ENCODE results near the gene F8.

Gene F8

DNA sequence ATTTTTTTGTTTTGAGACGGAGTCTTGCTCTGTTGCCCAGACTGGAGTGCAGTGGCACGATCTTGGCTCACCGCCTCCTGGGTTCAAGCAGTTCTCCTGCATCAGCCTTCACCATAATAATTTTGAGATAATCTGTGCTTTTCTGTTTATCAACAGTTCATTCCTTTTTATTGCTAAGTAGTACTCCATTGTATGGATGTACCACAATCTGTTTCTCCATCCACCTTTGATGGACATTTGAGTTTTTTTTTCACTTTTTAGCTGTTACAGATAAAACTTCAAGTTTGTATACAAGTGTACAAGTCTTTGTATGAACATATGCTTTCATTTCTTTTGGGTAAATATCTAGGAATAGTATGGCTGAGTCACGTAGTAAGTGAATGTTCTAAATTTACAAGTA is 13.2 kb upstream of the F8 start:
- no peak for DNase-seq (ENCODE audit: low read depth)
- H3K4me3 ChIP-seq (ENCODE audit: low read depth, low read length) = no peak overlapping the region
- TF ChIP-seq CTCF (IDR thresholded peaks at IDR 0.05; ENCODE audit: control insufficient read depth, extremely low read depth, insufficient read depth) = no peak

DNA sequence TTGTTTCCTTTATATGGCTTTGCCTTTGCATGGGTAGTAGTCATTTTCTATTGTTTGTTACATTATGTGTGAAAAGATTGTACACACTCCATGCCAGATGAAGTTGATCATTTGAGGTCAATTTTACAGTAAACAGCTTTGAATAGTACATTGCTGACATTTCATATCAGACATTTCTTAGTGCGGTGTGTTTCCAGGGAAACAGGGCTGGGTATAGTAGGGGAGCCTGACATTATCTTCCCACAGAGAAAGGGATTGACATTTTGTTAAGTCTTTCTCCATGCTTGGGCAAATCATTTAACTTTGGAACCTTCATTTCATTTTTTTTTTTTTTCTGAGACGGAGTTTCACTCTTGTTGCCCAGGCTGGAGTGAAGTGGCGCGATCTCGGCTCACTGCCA is 9.1 kb upstream of the F8 start:
- no peak overlapping the region for H3K4me3 ChIP-seq (ENCODE audit: low read depth, low read length)
- DNase-seq (ENCODE audit: low read depth) = no peak
- TF ChIP-seq CTCF (IDR thresholded peaks at IDR 0.05; ENCODE audit: control insufficient read depth, extremely low read depth, insufficient read depth) = no peak

DNA sequence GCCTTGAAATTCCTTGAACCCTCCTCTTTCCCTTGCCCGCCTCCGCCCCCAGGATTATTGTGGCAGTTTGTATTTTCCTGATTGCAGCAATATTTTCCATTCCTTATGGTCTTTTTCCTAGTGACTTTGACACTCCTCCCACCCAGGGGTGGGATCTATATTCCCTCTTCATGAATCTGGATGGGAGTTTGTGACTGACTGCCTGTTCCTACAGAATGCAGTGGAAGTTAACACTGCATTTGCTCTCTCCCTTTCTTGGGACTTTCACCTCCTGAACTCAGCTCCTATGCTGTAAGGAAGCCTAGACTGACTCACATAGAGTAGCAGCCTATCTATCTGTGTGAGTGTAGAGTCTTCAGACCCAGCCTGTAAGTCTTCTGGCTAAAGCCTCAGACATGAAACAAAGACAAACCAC is 6.4 kb upstream of the F8 start:
- no peak for DNase-seq (ENCODE audit: low read depth)
- peak overlapping the region; percentile 78; the same call in 1 of the 2 replicates for H3K4me3 ChIP-seq (ENCODE audit: low read depth, low read length)
- TF ChIP-seq CTCF (IDR thresholded peaks at IDR 0.05; ENCODE audit: control insufficient read depth, extremely low read depth, insufficient read depth) = no peak

DNA sequence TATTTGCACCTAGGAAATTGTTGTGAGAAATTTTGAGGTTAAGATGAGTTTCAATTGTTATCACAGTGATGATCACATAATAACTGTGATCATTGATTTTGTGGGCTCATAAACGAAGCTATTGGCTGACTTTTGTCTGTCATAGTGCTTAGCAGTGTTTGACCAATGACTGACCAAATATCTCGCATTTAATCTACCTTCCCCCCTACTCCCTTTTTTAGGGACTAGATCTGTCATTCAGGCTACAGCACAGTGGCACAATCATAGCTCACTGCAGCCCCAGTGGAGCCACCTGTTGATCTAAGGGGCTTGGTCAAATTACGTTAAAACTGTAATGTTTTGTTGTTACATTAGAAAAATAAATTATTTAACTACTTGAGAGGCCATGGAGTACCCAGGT is 5.6 kb upstream of the F8 start:
- no peak for TF ChIP-seq CTCF (IDR thresholded peaks at IDR 0.05; ENCODE audit: control insufficient read depth, extremely low read depth, insufficient read depth)
- DNase-seq (ENCODE audit: low read depth) = peak; percentile 54
- H3K4me3 ChIP-seq (ENCODE audit: low read depth, low read length) = peak overlapping the region; percentile 78

- H3K4me3 ChIP-seq (ENCODE audit: low read depth, low read length) = peak overlapping the region; percentile 78
- no peak for TF ChIP-seq CTCF (IDR thresholded peaks at IDR 0.05; ENCODE audit: control insufficient read depth, extremely low read depth, insufficient read depth)
- peak; percentile 13 for DNase-seq (ENCODE audit: low read depth)
Observed at GRCh38 chrX:155027509-155028066, 5.1 kb upstream of the F8 start.

DNA sequence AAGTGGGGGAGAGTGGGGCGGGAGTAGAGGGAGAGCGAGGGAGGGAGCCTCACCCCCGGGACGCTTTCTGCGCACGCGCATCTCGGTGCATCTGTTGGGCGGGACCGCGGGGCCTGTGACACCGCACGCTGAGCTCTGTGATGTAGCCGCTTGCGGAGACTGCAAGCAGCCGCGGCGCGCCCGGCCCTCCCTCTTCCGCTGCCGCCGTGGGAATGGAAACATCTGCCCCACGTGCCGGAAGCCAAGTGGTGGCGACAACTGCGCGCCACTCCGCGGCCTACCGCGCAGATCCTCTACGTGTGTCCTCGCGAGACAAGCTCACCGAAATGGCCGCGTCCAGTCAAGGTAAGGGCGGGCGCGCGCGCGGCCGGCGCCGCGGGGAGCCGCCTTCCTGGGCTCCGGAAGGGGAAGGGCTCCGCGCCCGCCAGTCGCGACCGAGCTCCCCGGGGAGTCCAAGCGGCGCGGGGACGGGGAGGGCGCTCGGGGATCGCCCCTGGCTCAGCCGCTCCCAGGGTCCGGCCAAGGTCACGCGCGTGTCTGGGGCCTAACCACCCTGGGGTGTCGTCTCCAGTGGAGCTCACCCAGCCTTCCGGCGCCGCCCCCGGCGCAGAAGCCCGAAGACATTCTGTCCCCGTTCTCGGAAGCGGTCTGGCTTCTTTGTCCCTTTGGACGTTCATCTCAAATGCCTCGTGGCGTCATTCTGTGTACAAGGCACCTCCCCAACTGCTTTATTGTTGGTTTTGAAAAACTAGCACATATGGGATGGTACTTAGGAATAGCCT is 4.4 kb upstream of the F8 start, which contains the start of gene FUNDC2:
Gene FUNDC2, plus strand, starts transcription at position 118 of the 782 bp plus-strand sequence. Its CDS starts 95 bp downstream, at position 213.
- TF ChIP-seq CTCF (IDR thresholded peaks at IDR 0.05; ENCODE audit: control insufficient read depth, extremely low read depth, insufficient read depth) = no peak
- DNase-seq (ENCODE audit: low read depth) = peak; percentile 85
- peak within 1 kb of the TSS; percentile 78 for H3K4me3 ChIP-seq (ENCODE audit: low read depth, low read length)

Data from LNCaP clone FGC (cell line).